C4-2B (cell line): Measurements from ENCODE around the gene RBMX.
"Not testable (repeated sequence)": the region's sequence is repeated elsewhere in the genome, so short reads cannot be mapped to it uniquely, and the experiment has no call there.

Source experiments
- H3K27ac ChIP-seq: fragments of 450-650 bp; 2 replicates; pipeline ENCODE4 v1.5.1; 2017
- ZFX ChIP-seq: fragments of 450-650 bp; IDR thresholded peaks from 2 replicates; pipeline ENCODE4 v1.6.1; 2017
- TF ChIP-seq, protein P1 (sequence below): fragments of 450-650 bp; conservative IDR thresholded peaks from 2 replicates; pipeline ENCODE4 v1.5.1; 2017; ENCODE audit warnings: mild to moderate bottlenecking

Gene RBMX

DNA sequence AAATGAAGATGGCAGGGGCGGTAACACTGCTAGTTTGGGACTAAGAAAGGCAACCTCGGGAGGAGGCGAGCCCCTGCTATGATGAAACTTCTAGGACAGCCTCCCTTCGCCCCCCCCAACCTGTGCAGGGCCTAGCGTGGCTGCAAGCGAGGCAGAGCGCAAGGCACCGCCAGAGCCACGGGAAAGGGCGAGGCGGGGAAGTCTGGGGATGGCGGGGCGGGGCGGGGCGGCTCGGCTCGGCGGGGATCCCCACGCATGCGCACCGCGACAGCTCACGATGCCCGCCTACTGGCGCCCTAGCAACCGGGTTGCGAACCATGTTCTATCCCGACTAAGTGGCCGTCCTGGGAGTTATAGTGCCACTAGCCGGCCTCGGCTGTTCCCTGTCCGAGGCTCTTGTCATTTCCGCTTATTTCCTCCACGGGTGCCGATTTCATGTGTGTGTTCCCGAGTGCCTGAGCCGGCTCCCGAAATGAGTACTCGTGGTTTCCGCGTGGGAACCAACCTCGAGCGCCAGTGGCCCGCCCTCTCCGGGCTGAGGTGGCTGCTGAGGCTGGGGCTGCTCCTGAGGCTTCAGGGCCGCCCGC is 28.7 kb upstream of the RBMX start:
- H3K27ac ChIP-seq, result peak overlapping the region; percentile 78
- TF ChIP-seq, protein P1, sequence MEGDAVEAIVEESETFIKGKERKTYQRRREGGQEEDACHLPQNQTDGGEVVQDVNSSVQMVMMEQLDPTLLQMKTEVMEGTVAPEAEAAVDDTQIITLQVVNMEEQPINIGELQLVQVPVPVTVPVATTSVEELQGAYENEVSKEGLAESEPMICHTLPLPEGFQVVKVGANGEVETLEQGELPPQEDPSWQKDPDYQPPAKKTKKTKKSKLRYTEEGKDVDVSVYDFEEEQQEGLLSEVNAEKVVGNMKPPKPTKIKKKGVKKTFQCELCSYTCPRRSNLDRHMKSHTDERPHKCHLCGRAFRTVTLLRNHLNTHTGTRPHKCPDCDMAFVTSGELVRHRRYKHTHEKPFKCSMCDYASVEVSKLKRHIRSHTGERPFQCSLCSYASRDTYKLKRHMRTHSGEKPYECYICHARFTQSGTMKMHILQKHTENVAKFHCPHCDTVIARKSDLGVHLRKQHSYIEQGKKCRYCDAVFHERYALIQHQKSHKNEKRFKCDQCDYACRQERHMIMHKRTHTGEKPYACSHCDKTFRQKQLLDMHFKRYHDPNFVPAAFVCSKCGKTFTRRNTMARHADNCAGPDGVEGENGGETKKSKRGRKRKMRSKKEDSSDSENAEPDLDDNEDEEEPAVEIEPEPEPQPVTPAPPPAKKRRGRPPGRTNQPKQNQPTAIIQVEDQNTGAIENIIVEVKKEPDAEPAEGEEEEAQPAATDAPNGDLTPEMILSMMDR, result no peak
- TF ChIP-seq ZFX, result no peak

DNA sequence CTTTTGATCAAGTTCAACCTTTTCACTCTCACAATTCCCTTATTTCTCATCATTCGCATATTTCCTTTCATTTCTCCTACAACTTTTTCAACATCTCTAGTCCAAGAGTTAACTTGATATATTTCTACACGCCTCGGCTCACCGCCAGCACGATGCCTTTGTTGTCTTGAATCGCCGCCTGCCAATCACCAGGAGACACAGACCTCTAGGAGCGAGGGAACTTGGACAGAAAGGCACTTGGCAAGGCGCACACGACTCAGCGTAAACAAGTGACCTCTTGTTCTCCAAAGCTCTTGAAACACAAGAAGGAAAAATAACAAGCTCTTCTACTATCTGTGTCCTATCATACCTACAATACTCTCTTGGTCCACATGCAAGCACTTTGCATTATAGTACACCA is 27.1 kb upstream of the RBMX start:
- no peak overlapping the region for H3K27ac ChIP-seq
- no peak for TF ChIP-seq ZFX
- TF ChIP-seq, protein P1, result no peak

DNA sequence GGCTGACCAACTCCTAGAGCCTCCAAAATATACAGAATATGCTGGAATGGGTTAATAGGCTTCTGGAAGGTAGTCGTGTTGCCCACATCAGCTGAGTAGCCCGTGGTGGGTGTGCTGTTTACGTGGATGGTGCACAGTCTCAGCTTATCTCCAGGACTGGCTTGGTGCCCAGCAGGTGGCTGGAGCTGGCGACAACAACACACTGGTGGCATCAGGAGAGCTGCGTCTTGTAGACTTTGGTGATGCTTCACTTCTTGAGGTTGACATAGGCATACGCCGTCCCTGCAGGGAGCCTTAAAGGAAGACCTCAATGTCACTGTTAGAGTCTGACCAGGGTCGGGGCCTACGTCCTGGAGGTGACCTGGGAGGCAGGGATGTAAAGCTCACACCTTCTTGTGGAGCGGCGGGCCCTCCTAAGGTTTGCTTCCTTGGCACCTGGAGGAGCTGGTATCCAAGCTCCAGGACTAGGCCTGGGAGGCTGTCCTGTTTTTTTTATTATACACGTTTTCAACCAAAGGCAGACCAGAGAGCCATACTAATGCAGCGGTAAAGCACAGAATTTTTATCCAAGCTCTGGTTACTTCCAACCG is 26.5 kb upstream of the RBMX start:
- no peak for TF ChIP-seq ZFX
- TF ChIP-seq, protein P1, result no peak

DNA sequence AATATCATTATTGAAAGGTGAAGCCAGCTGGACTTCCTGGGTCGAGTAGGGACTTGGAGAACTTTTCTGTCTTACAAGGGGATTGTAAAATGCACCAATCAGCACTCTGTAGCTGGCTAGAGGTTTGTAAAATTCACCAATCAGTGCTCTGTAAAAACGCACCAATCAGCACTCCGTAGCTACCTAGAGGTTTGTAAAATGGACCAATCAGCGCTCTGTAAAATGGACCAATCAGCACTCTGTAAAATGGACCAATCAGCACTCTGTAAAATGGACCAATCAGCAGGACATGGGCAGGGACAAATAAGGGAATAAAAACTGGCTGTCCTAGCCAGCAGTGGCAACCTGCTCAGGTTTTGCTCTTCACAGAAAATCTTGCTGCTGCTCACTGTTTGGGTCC is 23.5 kb upstream of the RBMX start:
- not testable (repeated sequence) for H3K27ac ChIP-seq

More for the DNA sequence above, 26.5 kb upstream of the RBMX start:
- H3K27ac ChIP-seq, result no peak overlapping the region

DNA sequence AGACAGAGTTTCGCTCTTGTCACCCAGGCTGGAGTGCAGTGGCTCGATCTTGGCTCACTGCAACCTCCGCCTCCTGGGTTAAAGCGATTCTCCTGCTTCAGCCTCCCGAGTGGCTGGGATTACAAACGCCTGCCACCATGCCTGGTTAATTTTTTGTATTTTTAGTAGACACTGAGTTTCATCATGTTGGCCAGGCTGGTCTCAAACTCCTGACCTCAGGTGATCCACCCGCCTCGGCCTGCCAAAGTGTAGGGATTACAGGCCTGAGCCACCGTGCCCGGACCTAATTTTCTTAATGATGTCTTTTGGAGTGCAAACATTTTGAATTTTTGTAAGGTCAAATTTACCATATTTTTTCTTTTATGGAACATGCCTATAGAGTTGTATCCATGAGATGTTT is 19.5 kb upstream of the RBMX start:
- not testable (repeated sequence) for H3K27ac ChIP-seq

DNA sequence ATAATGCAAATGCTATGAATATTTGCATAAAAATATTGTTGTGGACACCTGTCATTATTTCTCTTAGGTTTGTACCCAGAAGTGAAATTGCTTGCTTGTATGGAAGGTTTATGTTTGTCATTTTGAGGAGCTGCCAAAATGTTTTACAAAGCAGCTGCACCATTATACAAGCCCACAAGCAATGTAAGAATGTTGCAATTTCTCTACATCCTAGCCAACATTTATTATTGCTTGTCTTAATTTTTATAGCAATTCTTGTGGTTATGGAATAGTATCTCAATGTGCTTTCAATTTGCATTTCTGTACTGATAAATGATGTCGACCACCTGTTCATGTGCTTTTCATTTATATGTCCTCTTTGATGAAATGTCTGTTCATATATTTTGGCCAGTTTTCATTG is 18.7 kb upstream of the RBMX start:
- no peak overlapping the region for H3K27ac ChIP-seq

DNA sequence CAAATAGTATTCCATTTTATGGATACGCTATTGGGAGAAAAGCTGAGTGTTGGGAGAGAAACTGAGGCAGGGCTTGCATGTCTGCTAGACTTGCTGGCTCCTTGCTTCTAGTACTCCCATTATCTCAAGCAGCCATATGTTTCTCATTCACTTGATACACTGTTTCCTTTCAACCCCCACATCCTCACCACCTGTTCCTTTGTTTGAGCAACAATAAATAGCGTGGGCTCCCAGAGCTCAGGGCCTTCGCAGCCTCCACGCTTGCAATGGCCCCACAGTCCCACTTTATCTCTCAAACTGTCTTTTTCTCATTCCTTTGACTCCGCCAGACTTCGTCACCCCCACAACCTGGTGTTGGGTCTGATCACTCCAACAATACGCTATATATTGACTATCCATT is 18.2 kb upstream of the RBMX start:
- H3K27ac ChIP-seq, result not testable (repeated sequence)

More for the DNA sequence above, 18.7 kb upstream of the RBMX start:
- TF ChIP-seq, protein P1, result no peak
- no peak for TF ChIP-seq ZFX

DNA sequence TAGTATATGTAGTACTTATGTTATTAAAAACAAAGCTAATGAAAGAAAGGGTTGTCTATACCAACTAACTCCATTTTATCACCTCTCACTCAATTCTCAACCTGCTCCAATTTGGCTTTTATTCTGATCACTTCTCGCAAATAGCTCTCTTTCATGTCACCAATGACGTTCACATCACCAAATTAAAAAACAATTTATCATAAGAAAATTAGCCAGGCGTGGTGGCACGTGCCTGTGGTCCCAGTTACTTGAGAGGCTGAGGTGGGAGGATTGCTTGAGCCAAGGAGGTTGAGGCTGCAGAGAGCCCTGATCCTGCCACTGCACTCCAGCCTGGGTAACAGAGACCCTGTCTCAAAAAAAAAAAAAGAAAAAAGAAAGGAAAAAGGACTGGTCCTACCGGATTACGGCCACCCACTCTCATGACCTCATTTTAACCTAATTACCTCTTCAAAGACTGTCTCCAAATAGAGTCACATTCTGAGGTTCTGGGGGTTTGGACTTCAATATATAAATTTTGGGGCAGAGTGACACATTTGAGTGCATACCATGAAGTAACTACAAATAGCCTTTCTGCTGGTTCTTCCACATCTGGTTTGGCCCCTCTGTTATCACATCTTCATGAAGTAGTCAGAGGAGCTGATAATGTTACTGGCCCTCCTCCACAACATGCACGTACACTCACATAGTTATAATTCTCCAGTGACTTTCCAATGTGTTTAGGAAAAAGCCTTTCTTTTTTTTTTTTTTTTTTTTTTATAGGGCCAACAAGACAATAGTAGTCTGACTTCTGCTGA is 15.8 kb upstream of the RBMX start:
- TF ChIP-seq ZFX, result no peak
- TF ChIP-seq, protein P1, result no peak
- H3K27ac ChIP-seq, result no peak overlapping the region

DNA sequence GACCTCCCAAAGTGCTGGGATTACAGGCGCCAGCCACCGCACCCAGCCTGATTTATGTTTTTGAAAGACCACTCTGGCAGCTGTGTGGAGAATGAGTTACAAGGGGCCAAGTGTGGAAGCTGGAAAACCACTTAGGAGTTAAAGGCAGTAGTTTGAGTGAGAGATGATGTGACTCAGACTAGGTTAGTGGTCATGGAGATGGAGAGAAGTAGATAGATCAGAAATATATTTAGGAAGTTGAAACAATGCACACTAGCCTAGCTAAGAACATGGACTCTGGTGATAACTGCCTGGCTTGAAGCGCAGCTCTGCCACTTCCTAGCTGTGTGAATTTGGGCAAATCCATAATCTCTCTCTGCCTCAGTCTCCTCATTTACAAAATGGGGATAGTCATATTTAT is 11.9 kb upstream of the RBMX start:
- TF ChIP-seq, protein P1, result no peak
- no peak for TF ChIP-seq ZFX
- H3K27ac ChIP-seq, result no peak overlapping the region

DNA sequence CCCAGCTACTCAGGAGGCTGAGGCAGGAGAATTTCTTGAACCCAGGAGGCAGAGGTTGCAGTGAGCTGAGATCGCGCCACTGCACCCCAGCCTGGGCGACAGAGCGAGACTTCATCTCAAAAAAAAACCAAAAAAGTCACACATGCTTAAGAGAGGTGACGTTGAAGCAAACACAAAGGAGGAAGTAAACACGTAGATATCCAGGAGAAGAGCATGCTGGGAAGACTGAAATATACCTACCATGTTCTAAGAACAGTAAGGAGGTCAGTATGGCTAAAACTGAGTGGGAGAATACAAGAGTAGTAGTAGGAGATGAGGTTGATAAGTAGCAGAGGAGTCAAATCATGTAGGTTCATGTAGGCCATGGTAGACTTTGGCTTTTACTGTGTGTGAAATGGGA is 10.1 kb upstream of the RBMX start:
- not testable (repeated sequence) for H3K27ac ChIP-seq
